ENCODE data around the gene KIFBP. TPM values are rescaled to one million over a fixed set of nuclear protein-coding genes. Genes with fewer than 3 reads are reported as not detected.

KIFBP gene
- total RNA-seq, 1 donor: 74.7 TPM

DNA sequence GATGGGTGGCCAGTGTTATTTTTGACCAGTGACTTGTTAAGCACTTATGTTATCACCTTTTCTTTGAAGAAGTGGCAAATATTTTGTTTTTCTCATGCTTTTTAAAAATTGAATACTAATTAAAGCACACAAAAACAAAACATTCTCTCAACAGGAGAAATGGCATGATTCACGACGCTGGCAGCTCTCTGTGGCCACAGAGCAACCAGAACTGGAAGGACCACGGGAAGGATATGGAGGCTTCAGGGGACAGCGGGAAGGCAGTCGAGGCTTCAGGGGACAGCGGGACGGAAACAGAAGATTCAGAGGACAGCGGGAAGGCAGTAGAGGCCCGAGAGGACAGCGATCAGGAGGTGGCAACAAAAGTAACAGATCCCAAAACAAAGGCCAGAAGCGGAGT is 6.2 kb upstream of the KIFBP start:
- no peak for DNase-seq (ENCODE audit: low read depth)
- H3K4me3 ChIP-seq (ENCODE audit: low read depth, low read length): no peak overlapping the region
- TF ChIP-seq, protein P1, sequence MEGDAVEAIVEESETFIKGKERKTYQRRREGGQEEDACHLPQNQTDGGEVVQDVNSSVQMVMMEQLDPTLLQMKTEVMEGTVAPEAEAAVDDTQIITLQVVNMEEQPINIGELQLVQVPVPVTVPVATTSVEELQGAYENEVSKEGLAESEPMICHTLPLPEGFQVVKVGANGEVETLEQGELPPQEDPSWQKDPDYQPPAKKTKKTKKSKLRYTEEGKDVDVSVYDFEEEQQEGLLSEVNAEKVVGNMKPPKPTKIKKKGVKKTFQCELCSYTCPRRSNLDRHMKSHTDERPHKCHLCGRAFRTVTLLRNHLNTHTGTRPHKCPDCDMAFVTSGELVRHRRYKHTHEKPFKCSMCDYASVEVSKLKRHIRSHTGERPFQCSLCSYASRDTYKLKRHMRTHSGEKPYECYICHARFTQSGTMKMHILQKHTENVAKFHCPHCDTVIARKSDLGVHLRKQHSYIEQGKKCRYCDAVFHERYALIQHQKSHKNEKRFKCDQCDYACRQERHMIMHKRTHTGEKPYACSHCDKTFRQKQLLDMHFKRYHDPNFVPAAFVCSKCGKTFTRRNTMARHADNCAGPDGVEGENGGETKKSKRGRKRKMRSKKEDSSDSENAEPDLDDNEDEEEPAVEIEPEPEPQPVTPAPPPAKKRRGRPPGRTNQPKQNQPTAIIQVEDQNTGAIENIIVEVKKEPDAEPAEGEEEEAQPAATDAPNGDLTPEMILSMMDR (IDR thresholded peaks at IDR 0.05; ENCODE audit: insufficient read depth, low read depth, low read length): no peak

GRCh38 chr10:68987611-68988010 is 992 bp upstream of the KIFBP start:
- DNase-seq (ENCODE audit: low read depth): no peak
- TF ChIP-seq, protein P1 (IDR thresholded peaks at IDR 0.05; ENCODE audit: insufficient read depth, low read depth, low read length): no peak

GRCh38 chr10:68989317-68989990 is 851 bp downstream of the KIFBP start:
- peak; percentile 36 for DNase-seq (ENCODE audit: low read depth)
- peak overlapping the region; percentile 79 for H3K4me3 ChIP-seq (ENCODE audit: low read depth, low read length)
- TF ChIP-seq, protein P1 (IDR thresholded peaks at IDR 0.05; ENCODE audit: insufficient read depth, low read depth, low read length): no peak

More at GRCh38 chr10:68987611-68988010, 992 bp upstream of the KIFBP start:
- no peak overlapping the region for H3K4me3 ChIP-seq (ENCODE audit: low read depth, low read length)

GRCh38 chr10:68992636-68993440 is 4.2 kb downstream of the KIFBP start:
- TF ChIP-seq, protein P1 (IDR thresholded peaks at IDR 0.05; ENCODE audit: insufficient read depth, low read depth, low read length): no peak
- H3K4me3 ChIP-seq (ENCODE audit: low read depth, low read length): no peak overlapping the region

GRCh38 chr10:68997211-68997610 is 8.6 kb downstream of the KIFBP start:
- no peak for DNase-seq (ENCODE audit: low read depth)
- H3K4me3 ChIP-seq (ENCODE audit: low read depth, low read length): no peak overlapping the region
- TF ChIP-seq, protein P1 (IDR thresholded peaks at IDR 0.05; ENCODE audit: insufficient read depth, low read depth, low read length): no peak

More at GRCh38 chr10:68992636-68993440, 4.2 kb downstream of the KIFBP start:
- DNase-seq (ENCODE audit: low read depth): peak; percentile 95

DNA sequence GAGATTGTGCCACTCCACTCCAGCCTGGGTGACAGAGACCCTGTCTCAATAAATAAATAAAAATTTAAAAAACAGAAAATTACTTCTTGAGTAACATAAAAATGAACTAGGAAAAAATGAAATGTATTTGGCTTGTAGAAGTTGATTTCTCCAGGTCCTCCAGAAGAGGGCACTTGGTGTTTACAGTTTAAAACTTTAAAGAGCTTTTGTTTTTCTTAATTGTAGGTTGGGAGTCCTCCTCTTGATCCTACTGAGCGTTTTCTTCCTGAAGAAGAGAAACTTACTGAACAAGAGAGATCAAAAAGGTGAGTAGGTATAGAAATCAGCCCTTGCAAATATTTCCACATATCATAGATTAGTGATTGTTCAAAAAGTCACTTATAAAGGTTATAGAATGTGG is 16.2 kb downstream of the KIFBP start:
- TF ChIP-seq, protein P1 (IDR thresholded peaks at IDR 0.05; ENCODE audit: insufficient read depth, low read depth, low read length): peak; percentile 55
- DNase-seq (ENCODE audit: low read depth): peak; percentile 77
- H3K4me3 ChIP-seq (ENCODE audit: low read depth, low read length): no peak overlapping the region

Data from fibroblast of villous mesenchyme (primary cell).